Caco-2 (cell line): Measurements from ENCODE around the gene ZNF683. TPM values are rescaled to one million over a fixed set of nuclear protein-coding genes. Genes with fewer than 3 reads are reported as not detected.

Source experiments
- BruUV-seq: library from RNA; stranded (reverse); fragments of 400-500 nt; replicated peaks from 2 replicates; lab custom pipeline; 2021; lab: Mats Ljungman, UMichigan
- CTCF ChIA-PET: fragments of 300-600 bp; sonication (Branson Sonifier 250); formaldehyde crosslinking; loops from one replicate; lab custom pipeline; 2022; ENCODE audit warnings: antibody characterized with exemption; lab: Charles Lee
- POLR2A ChIA-PET: fragments of 300-600 bp; sonication (Branson Sonifier 250); formaldehyde crosslinking; loops from one replicate; lab custom pipeline; 2022; ENCODE audit warnings: antibody characterized with exemption; lab: Charles Lee
- DNase-seq, 2 experiments: peaks; one replicate each; pipeline versions ENCODE4 v3.0.0 to v3.0.0-alpha.2; 2020 to 2022
- H3K27me3 ChIP-seq: replicated peaks from 2 replicates; pipeline ENCODE4 v1.6.0; 2011; ENCODE audit warnings: low read length; ENCODE audit not compliant: control insufficient read depth, insufficient read depth
- H3K36me3 ChIP-seq: 2 replicates; pipeline ENCODE4 v1.5.1; 2011; ENCODE audit warnings: low read length; ENCODE audit not compliant: control insufficient read depth, insufficient read depth
- H3K4me1 ChIP-seq: fragments of 250-450 bp; sonication (Bioruptor Pico); 2 replicates; pipeline ENCODE4 v1.5.1; 2020; ENCODE audit warnings: mild to moderate bottlenecking
- H3K4me3 ChIP-seq: 2 replicates; pipeline ENCODE4 v1.5.1; 2011; ENCODE audit warnings: low read depth, mild to moderate bottlenecking, control low read depth, low read length
- H3K9me3 ChIP-seq: fragments of 250-450 bp; sonication (Bioruptor Pico); 2 replicates; pipeline ENCODE4 v1.5.1; 2020; ENCODE audit warnings: mild to moderate bottlenecking, moderate library complexity
- H3K27ac Mint-ChIP-seq: one replicate; pipeline ENCODE4 v1.8.0; 2022; ENCODE audit warnings: mixed read lengths; ENCODE audit not compliant: unreplicated experiment
- H3K27me3 Mint-ChIP-seq: one replicate; pipeline ENCODE4 v1.8.0; 2022; ENCODE audit warnings: mixed read lengths; ENCODE audit not compliant: insufficient read depth, unreplicated experiment
- H3K36me3 Mint-ChIP-seq: one replicate; pipeline ENCODE4 v1.8.0; 2022; ENCODE audit warnings: mild to moderate bottlenecking, mixed read lengths; ENCODE audit not compliant: insufficient read depth, unreplicated experiment
- H3K4me1 Mint-ChIP-seq: one replicate; pipeline ENCODE4 v1.8.0; 2022; ENCODE audit warnings: low read depth, mixed read lengths; ENCODE audit not compliant: unreplicated experiment
- H3K4me3 Mint-ChIP-seq: one replicate; pipeline ENCODE4 v1.8.0; 2022; ENCODE audit warnings: mild to moderate bottlenecking, moderate library complexity, mixed read lengths; ENCODE audit not compliant: unreplicated experiment
- H3K9me3 Mint-ChIP-seq: one replicate; pipeline ENCODE4 v1.8.0; 2022; ENCODE audit warnings: mixed read lengths; ENCODE audit not compliant: unreplicated experiment
- intact Hi-C: fragments of 100-400 bp; cut with micrococcal nuclease; formaldehyde crosslinking; loops from one replicate; pipeline ENCODE4 v1.10.0; 2022; ENCODE audit not compliant: unreplicated experiment
- total RNA-seq: library from RNA; stranded (reverse); gene quantifications from 2 replicates; pipeline ENCODE4 v1.2.3, GENCODE V29; 2022
- TF ChIP-seq, protein P1 (sequence below), 2 experiments: fragments of 200-600 bp in 1 of 2; IDR thresholded peaks; 1 replicate in 1 of 2; 2 replicates in 1 of 2; pipeline versions ENCODE4 v1.5.1 to v1.8.0; 2011 to 2022; ENCODE audit warnings: antibody characterized with exemption in 1 of 2, control low read depth in 1 of 2, inconsistent platforms in 1 of 2, low read depth in 1 of 2, low read length in 1 of 2, mild to moderate bottlenecking in 1 of 2, moderate library complexity in 1 of 2; ENCODE audit not compliant: insufficient read depth in 1 of 2, severe bottlenecking in 1 of 2, unreplicated experiment in 1 of 2

The ZNF683 gene
- total RNA-seq, 1 experiment from 2014 or later, result not detected

GRCh38 chr1:26317146-26317545, 55.4 kb downstream of the ZNF683 start:
- Histone ChIP-seq H3K36me3 (no peaks in the 10 kb centered on the region), H3K4me1 (no peaks in the 10 kb centered on the region), H3K9me3 (no peaks in the 10 kb centered on the region), H3K4me3 (no peak overlapping the region), H3K27me3 (no peaks in the 10 kb centered on the region)
- Mint-ChIP-seq H3K27me3 (no peaks in the 10 kb centered on the region), H3K4me1 (peaks cover 1% of the 10 kb centered on the region), H3K36me3 (peaks cover 48% of the 10 kb centered on the region), H3K9me3 (no peaks in the 10 kb centered on the region), H3K27ac (no peak overlapping the region), H3K4me3 (no peak overlapping the region)
- POLR2A ChIA-PET, result interaction anchor here (0.8 kb wide), 1 partner anchor 34 kb away, joined by 5 read pairs; no protein-coding TSS in a partner anchor
- intact Hi-C loops, result no loop called here
- BruUV-seq, result no TSS peak
- CTCF ChIA-PET, result no interaction called here
- DNase-seq, result no peak
- TF ChIP-seq, protein P1, sequence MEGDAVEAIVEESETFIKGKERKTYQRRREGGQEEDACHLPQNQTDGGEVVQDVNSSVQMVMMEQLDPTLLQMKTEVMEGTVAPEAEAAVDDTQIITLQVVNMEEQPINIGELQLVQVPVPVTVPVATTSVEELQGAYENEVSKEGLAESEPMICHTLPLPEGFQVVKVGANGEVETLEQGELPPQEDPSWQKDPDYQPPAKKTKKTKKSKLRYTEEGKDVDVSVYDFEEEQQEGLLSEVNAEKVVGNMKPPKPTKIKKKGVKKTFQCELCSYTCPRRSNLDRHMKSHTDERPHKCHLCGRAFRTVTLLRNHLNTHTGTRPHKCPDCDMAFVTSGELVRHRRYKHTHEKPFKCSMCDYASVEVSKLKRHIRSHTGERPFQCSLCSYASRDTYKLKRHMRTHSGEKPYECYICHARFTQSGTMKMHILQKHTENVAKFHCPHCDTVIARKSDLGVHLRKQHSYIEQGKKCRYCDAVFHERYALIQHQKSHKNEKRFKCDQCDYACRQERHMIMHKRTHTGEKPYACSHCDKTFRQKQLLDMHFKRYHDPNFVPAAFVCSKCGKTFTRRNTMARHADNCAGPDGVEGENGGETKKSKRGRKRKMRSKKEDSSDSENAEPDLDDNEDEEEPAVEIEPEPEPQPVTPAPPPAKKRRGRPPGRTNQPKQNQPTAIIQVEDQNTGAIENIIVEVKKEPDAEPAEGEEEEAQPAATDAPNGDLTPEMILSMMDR (IDR thresholded peaks at IDR 0.05; ENCODE audit: insufficient read depth in 1 of 2, low read depth in 1 of 2, low read length in 1 of 2, severe bottlenecking in 1 of 2, unreplicated experiment in 1 of 2), result no peak

DNA sequence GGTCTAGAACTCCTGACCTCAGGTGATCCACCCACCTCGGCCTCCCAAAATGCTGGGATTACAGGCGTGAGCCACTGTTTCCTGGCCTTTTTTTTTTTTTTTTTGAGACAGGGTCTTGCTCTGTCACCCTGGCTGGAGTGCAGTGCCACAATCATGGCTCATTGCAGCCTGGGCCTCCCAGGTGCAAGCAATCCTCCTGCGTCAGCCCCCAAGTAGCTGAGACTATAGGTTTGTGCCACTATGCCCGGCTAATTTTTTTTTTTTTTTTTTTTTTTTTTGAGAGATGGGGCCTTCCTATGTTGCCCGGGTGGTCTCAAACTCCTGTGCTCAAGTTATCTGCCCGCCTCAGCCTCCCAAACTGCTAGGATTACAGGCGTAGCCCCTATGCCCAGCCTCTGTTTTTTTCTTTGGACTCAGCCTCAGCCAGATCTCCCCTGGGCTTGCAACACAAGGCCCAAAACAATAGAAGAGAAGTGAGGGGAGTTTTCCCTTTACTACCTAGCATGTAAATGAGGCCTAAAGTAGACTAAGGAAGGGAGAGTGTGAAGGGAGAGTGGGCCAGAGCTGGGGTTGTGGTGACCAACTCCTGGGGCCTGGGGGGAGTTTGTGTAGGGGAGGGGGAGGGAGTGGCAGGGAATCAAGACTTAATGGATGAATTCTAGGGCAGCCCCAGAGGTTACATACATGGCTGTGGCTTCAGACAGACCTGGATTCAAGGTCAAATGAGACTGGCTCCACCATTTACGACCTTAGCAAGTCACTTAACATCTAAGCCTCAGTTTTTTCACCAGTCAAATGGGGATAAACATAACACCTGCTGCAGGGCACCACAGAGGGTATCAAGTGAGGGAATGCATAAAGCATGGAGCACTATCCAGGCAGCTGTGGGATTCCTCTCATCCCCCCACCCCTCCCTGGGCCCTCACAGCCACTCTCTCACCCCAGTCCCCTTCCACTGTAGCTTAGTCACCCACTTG, 56.4 kb downstream of the ZNF683 start:
- no peaks in the 10 kb centered on the region for H3K9me3 Mint-ChIP-seq
- H3K4me3 ChIP-seq, result no peak overlapping the region
- no peaks in the 10 kb centered on the region for H3K27me3 ChIP-seq
- CTCF ChIA-PET, result interaction anchor here (0.9 kb wide), 1 partner anchor 31 kb away, joined by 4 read pairs; no protein-coding TSS in a partner anchor
- no peak for DNase-seq
- H3K4me3 Mint-ChIP-seq, result no peak overlapping the region
- H3K27ac Mint-ChIP-seq, result no peak overlapping the region
- POLR2A ChIA-PET, result interaction anchor here (0.7 kb wide), 1 partner anchor 28 kb away, joined by 3 read pairs; no protein-coding TSS in a partner anchor
- H3K36me3 ChIP-seq, result no peaks in the 10 kb centered on the region
- BruUV-seq, result no TSS peak
- H3K27me3 Mint-ChIP-seq, result no peaks in the 10 kb centered on the region
- intact Hi-C loops, result no loop called here
- peaks cover 44% of the 10 kb centered on the region for H3K36me3 Mint-ChIP-seq
- H3K4me1 ChIP-seq, result no peaks in the 10 kb centered on the region
- H3K4me1 Mint-ChIP-seq, result peaks cover 7% of the 10 kb centered on the region
- TF ChIP-seq, protein P1 (IDR thresholded peaks at IDR 0.05; ENCODE audit: insufficient read depth in 1 of 2, low read depth in 1 of 2, low read length in 1 of 2, severe bottlenecking in 1 of 2, unreplicated experiment in 1 of 2), result no peak
- H3K9me3 ChIP-seq, result no peaks in the 10 kb centered on the region

DNA sequence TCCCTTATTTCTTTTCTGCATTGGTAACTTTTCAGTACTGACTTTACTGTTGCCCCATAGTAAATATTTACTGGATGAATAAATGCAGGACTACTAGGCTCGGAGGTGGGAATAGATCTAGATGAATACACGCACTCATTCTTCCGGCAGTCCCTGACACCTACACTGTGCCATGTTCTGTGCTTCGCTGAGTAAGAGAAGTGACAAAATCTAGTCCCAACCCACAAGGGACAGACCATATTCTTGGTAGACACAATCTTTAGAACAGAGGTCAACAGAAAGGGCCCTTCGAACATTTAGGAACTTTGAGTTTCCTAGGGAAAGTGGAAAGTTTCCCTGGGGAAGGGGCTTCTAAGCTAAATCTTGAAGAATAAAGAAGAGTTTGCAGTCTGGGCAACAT, 58.0 kb downstream of the ZNF683 start:
- H3K4me1 Mint-ChIP-seq, result peaks cover 7% of the 10 kb centered on the region
- H3K27me3 ChIP-seq, result no peaks in the 10 kb centered on the region
- TF ChIP-seq, protein P1 (IDR thresholded peaks at IDR 0.05; ENCODE audit: insufficient read depth in 1 of 2, low read depth in 1 of 2, low read length in 1 of 2, severe bottlenecking in 1 of 2, unreplicated experiment in 1 of 2), result no peak
- no peaks in the 10 kb centered on the region for H3K4me1 ChIP-seq
- no peak overlapping the region for H3K27ac Mint-ChIP-seq
- intact Hi-C loops, result no loop called here
- ChIA-PET CTCF (no interaction called here), POLR2A (interaction anchor here (0.6 kb wide), 1 partner anchor 36 kb away, joined by 3 read pairs; no protein-coding TSS in a partner anchor)
- BruUV-seq, result no TSS peak
- DNase-seq, result no peak
- H3K36me3 ChIP-seq, result no peaks in the 10 kb centered on the region
- H3K36me3 Mint-ChIP-seq, result peaks cover 33% of the 10 kb centered on the region
- no peaks in the 10 kb centered on the region for H3K9me3 ChIP-seq
- H3K27me3 Mint-ChIP-seq, result no peaks in the 10 kb centered on the region
- no peak overlapping the region for H3K4me3 ChIP-seq
- H3K4me3 Mint-ChIP-seq, result no peak overlapping the region
- no peaks in the 10 kb centered on the region for H3K9me3 Mint-ChIP-seq

Other genes with a start within 250 kb of the ZNF683 start
- gene FAM110D, start 213.7 kb downstream of the ZNF683 start, total RNA-seq, result 0.12 and 0.16 TPM in 2 replicates
- gene C1orf232, start 203.8 kb downstream of the ZNF683 start, total RNA-seq, result not detected in 2 replicates
- gene ZNF593, start 202.8 kb downstream of the ZNF683 start, total RNA-seq, result 50.0 and 50.8 TPM in 2 replicates
- gene ZNF593OS, start 200.9 kb downstream of the ZNF683 start, total RNA-seq, result 0.45 TPM in 1 of 2 replicates, not detected in the other
- gene CNKSR1, start 195.3 kb downstream of the ZNF683 start, total RNA-seq, result 15.6 and 16.1 TPM in 2 replicates
- gene CATSPER4, start 182.1 kb downstream of the ZNF683 start, total RNA-seq, result 0.20 TPM in 1 of 2 replicates, not detected in the other
- 19.7 and 22.4 TPM in 2 replicates for gene CEP85, start 138.6 kb downstream of the ZNF683 start, total RNA-seq
- gene SH3BGRL3, start 92.7 kb downstream of the ZNF683 start, total RNA-seq, result 73.4 and 74.3 TPM in 2 replicates
- gene UBXN11, start 66.1 kb downstream of the ZNF683 start, total RNA-seq, result 12.5 TPM in 2 replicates
- not detected in 2 replicates for gene CD52, start 54.8 kb downstream of the ZNF683 start, total RNA-seq
- 63.3 and 66.1 TPM in 2 replicates for gene CRYBG2, start 18.6 kb downstream of the ZNF683 start, total RNA-seq
- gene LIN28A, start 38.1 kb upstream of the ZNF683 start, total RNA-seq, result 5.7 TPM in 2 replicates
- 46.9 and 55.6 TPM in 2 replicates for gene DHDDS, start 59.6 kb upstream of the ZNF683 start, total RNA-seq
- gene HMGN2, start 99.7 kb upstream of the ZNF683 start, total RNA-seq, result 389 and 421 TPM in 2 replicates
- gene RPS6KA1, start 157.0 kb upstream of the ZNF683 start, total RNA-seq, result 26.9 and 29.0 TPM in 2 replicates